GM19452 (cell line): Measurements from ENCODE around the gene FAAP24.
"Not testable (repeated sequence)": the region's sequence is repeated elsewhere in the genome, so short reads cannot be mapped to it uniquely, and the experiment has no call there.

Source experiments
- ATAC-seq: cut with Tn5 transposase; IDR thresholded peaks from one replicate; pipeline ENCODE4 v1.9.1; 2021; ENCODE audit not compliant: unreplicated experiment

The FAAP24 gene

GRCh38 chr19:32997716-32998355 is 25.8 kb downstream of the FAAP24 start:
- ATAC-seq: no peak

- no peak for ATAC-seq
Observed at GRCh38 chr19:32998722-32999121, 26.7 kb downstream of the FAAP24 start.

GRCh38 chr19:33000510-33000909 is 28.5 kb downstream of the FAAP24 start:
- ATAC-seq: no peak

GRCh38 chr19:33000910-33001309 is 28.9 kb downstream of the FAAP24 start:
- ATAC-seq: no peak

GRCh38 chr19:33002126-33002865 is 30.3 kb downstream of the FAAP24 start:
- not testable (repeated sequence) for ATAC-seq

- not testable (repeated sequence) for ATAC-seq
Observed at GRCh38 chr19:33003424-33004024, 31.5 kb downstream of the FAAP24 start.

GRCh38 chr19:33005440-33005839 is 33.4 kb downstream of the FAAP24 start:
- ATAC-seq: no peak

- ATAC-seq: no peak
Observed at GRCh38 chr19:33008738-33009137, 36.7 kb downstream of the FAAP24 start.

GRCh38 chr19:33010891-33011290 is 38.8 kb downstream of the FAAP24 start:
- not testable (repeated sequence) for ATAC-seq

GRCh38 chr19:33022472-33023116 is 50.6 kb downstream of the FAAP24 start:
- ATAC-seq: no peak

GRCh38 chr19:33024398-33024797 is 52.4 kb downstream of the FAAP24 start:
- no peak for ATAC-seq

GRCh38 chr19:33025468-33026238 is 53.6 kb downstream of the FAAP24 start:
- not testable (repeated sequence) for ATAC-seq

- not testable (repeated sequence) for ATAC-seq
Observed at GRCh38 chr19:33026602-33027001, 54.6 kb downstream of the FAAP24 start.
